ENCODE data around the gene SNRNP70.

SNRNP70 gene

GRCh38 chr19:49128545-49129237, 43.4 kb downstream of the SNRNP70 start:
- no peak overlapping the region for H3K4me3 ChIP-seq (ENCODE audit: low read length)
- no peak for DNase-seq (ENCODE audit: low read depth)
- no peak for TF ChIP-seq CTCF (IDR thresholded peaks at IDR 0.05; ENCODE audit: insufficient read depth, low read depth, low read length, missing control alignments)

GRCh38 chr19:49129238-49129583, 44.0 kb downstream of the SNRNP70 start:
- TF ChIP-seq CTCF (IDR thresholded peaks at IDR 0.05; ENCODE audit: insufficient read depth, low read depth, low read length, missing control alignments) = no peak
- H3K4me3 ChIP-seq (ENCODE audit: low read length) = no peak overlapping the region
- no peak for DNase-seq (ENCODE audit: low read depth)

DNA sequence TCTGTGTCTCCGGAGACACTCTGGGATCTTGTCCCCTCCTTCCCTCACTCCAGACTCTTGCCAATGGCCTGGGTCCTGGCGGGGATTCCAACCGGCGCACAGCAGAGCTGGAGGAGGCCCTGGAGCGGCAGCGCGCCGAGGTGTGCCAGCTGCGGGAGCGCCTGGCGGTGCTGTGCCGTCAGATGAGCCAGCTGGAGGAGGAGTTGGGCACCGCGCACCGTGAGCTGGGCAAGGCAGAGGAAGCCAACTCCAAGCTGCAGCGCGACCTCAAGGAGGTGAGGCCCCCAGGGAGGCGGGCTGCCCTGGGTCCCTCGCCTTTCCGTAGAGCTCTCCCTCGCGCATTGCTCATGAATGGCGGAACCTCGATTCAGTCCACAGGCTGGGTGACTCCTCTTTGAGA, 45.1 kb downstream of the SNRNP70 start:
- no peak for TF ChIP-seq CTCF (IDR thresholded peaks at IDR 0.05; ENCODE audit: insufficient read depth, low read depth, low read length, missing control alignments)
- no peak overlapping the region for H3K4me3 ChIP-seq (ENCODE audit: low read length)
- DNase-seq (ENCODE audit: low read depth) = no peak

- no peak for TF ChIP-seq CTCF (IDR thresholded peaks at IDR 0.05; ENCODE audit: insufficient read depth, low read depth, low read length, missing control alignments)
- H3K4me3 ChIP-seq (ENCODE audit: low read length) = peak overlapping the region; percentile 30
- no peak for DNase-seq (ENCODE audit: low read depth)
These were observed 47.8 kb downstream of the SNRNP70 start for GRCh38 chr19:49132974-49133609.

DNA sequence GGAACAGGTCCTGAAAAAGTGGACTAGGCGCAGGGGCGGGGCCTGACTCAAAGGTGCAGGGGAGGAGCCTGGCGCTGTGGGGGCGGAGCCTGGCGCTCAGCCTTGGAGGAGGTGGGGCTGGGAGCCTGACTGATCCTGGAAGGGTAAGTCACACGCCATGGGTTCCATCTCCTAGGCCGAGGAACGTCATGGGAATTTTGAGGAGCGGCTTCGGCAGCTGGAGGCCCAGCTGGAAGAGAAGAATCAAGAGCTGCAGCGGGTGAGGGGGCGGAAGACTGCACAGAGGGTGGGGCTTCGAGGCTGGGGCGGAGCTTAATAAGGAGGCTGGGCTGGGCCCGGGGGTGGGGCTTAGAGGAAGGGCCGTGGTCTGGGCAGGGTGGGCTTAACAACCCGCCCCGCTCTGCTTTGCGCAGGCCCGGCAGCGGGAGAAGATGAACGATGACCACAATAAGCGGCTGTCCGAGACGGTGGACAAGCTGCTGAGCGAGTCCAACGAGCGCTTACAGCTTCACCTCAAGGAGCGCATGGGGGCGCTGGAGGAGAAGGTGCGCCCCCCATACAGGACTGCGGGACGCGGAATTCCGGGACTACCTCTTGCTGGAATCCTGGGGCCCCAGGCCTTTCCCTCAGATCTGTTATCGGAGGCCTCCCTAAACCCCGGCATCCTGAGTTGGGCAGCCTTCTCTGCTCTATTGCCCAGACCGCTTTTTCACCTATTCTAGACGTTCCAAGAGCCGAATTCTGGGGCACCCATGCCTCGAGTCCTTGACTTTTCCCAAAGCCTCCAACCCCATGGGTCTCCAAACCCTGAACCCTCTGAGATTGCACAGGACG, 48.6 kb downstream of the SNRNP70 start:
- TF ChIP-seq CTCF (IDR thresholded peaks at IDR 0.05; ENCODE audit: insufficient read depth, low read depth, low read length, missing control alignments) = no peak
- H3K4me3 ChIP-seq (ENCODE audit: low read length) = peak overlapping the region; percentile 30
- DNase-seq (ENCODE audit: low read depth) = peak; percentile 86

DNA sequence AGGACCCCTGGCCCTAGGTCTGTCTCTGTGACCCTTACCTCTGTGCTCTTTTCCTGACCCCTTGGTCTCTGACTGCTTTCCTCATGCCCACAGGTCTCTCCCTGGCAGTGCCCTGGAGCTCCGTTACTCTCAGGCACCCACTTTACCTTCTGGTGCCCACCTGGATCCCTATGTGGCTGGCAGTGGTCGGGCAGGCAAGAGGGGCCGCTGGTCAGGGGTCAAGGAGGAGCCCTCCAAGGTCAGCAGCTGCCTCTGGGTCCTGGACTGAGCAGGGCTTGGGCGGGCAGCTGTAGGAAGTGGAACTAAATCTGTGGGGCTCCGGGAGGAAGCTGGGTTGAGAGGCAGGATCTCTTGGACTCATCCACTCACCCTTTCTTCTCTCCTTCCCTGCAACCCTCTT, 50.4 kb downstream of the SNRNP70 start:
- no peak for TF ChIP-seq CTCF (IDR thresholded peaks at IDR 0.05; ENCODE audit: insufficient read depth, low read depth, low read length, missing control alignments)
- H3K4me3 ChIP-seq (ENCODE audit: low read length) = no peak overlapping the region
- no peak for DNase-seq (ENCODE audit: low read depth)

Measured in epithelial cell of esophagus (primary cell).